Gastrocnemius medialis (tissue), 4 donors: ENCODE results near the gene ADAMTSL2.

Experiments used
- POLR2A ChIP-seq, 2 donors: fragments of 450-650 bp; IDR thresholded peaks; one replicate each; pipeline ENCODE4 v1.6.1; 2017; ENCODE audit warnings: antibody characterized with exemption in 2 of 2, mild to moderate bottlenecking in 2 of 2, moderate library complexity in 2 of 2
- TF ChIP-seq, protein P1 (sequence below), 5 experiments: fragments of 450-650 bp in 3 of 5; fragments of 200-600 bp in 2 of 5; sonication (generic) in 2 of 5; IDR thresholded peaks in 4 of 5; conservative IDR thresholded peaks in 1 of 5; 1 replicate in 4 of 5; 2 replicates in 1 of 5; pipeline ENCODE4 v1.5.1; 2016 to 2019; ENCODE audit warnings: antibody characterized with exemption in 5 of 5, mild to moderate bottlenecking in 3 of 5, moderate library complexity in 3 of 5

DNA sequence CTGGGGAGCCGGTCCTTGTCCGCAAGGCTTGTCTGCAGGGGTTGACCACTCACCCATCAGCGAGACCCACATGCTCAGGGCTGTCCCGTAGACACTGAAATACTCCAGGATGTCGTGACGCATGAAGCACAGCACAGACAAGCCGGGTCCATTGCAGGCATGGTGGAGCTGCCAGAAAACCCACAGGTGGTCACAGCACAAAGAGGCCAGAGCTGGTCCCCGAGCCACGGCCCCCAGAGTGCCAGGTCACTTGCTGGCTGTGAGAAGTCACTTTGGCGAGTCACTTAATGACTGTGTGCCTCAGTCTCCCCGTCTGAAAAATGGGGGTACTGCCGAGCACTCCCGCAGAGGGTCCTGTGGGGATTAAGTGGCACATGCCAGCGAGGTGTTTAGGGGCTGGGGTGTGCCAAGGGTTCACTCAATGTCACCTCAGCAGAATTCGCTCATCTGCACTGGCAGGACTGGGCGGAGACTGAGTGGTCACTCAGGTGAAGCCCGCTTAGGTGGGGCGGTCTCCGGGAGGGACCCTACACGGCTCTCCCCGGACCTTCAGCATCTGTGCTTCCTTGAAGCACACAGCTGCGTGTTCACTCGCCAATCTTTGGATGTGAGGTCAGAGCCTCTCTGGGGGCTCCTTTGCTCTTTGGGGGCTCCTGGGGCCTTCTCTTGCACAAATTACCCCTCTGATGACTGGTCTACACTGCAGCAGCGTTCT, 14.2 kb upstream of the ADAMTSL2 start:
- TF ChIP-seq, protein P1, sequence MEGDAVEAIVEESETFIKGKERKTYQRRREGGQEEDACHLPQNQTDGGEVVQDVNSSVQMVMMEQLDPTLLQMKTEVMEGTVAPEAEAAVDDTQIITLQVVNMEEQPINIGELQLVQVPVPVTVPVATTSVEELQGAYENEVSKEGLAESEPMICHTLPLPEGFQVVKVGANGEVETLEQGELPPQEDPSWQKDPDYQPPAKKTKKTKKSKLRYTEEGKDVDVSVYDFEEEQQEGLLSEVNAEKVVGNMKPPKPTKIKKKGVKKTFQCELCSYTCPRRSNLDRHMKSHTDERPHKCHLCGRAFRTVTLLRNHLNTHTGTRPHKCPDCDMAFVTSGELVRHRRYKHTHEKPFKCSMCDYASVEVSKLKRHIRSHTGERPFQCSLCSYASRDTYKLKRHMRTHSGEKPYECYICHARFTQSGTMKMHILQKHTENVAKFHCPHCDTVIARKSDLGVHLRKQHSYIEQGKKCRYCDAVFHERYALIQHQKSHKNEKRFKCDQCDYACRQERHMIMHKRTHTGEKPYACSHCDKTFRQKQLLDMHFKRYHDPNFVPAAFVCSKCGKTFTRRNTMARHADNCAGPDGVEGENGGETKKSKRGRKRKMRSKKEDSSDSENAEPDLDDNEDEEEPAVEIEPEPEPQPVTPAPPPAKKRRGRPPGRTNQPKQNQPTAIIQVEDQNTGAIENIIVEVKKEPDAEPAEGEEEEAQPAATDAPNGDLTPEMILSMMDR (IDR thresholded peaks at IDR 0.05 in 4 of 5, conservative IDR thresholded peaks at IDR 0.05 in 1 of 5) = no peak
- no peak for TF ChIP-seq POLR2A (IDR thresholded peaks at IDR 0.05)
